Osteocyte (in vitro differentiated cells): ENCODE measurements around the gene USP36. TPM values are rescaled to one million over a fixed set of nuclear protein-coding genes. Genes with fewer than 3 reads are reported as not detected.

Experiments used
- DNase-seq: peaks from one replicate; pipeline ENCODE4 v3.0.0; 2021; ENCODE audit warnings: mixed read lengths; ENCODE audit not compliant: unreplicated experiment; ENCODE audit errors: extremely low spot score
- H3K27ac Mint-ChIP-seq: one replicate; pipeline ENCODE4 v1.8.0; 2021; ENCODE audit warnings: mild to moderate bottlenecking, mixed read lengths; ENCODE audit not compliant: unreplicated experiment
- H3K27me3 Mint-ChIP-seq: one replicate; pipeline ENCODE4 v1.8.0; 2021; ENCODE audit warnings: mixed read lengths; ENCODE audit not compliant: unreplicated experiment
- H3K36me3 Mint-ChIP-seq: one replicate; pipeline ENCODE4 v1.8.0; 2021; ENCODE audit warnings: mixed read lengths; ENCODE audit not compliant: unreplicated experiment
- H3K4me1 Mint-ChIP-seq: one replicate; pipeline ENCODE4 v1.8.0; 2021; ENCODE audit warnings: mixed read lengths; ENCODE audit not compliant: unreplicated experiment
- H3K4me3 Mint-ChIP-seq: one replicate; pipeline ENCODE4 v1.8.0; 2021; ENCODE audit warnings: mild to moderate bottlenecking, moderate library complexity, mixed read lengths; ENCODE audit not compliant: unreplicated experiment
- H3K9me3 Mint-ChIP-seq: one replicate; pipeline ENCODE4 v1.8.0; 2021; ENCODE audit warnings: mixed read lengths; ENCODE audit not compliant: unreplicated experiment
- total RNA-seq: library from RNA; stranded (reverse); gene quantifications from 2 replicates; pipeline ENCODE4 v1.2.1, GENCODE V29; 2021
- TF ChIP-seq, protein P1 (sequence below): fragments of 200-600 bp; sonication (generic); IDR thresholded peaks from 2 replicates; pipeline ENCODE4 v1.5.0; 2021; ENCODE audit warnings: antibody characterized with exemption, mild to moderate bottlenecking, moderate library complexity

USP36 gene
- total RNA-seq, 1 donor from 2014 or later, result 56.2 TPM

GRCh38 chr17:78825696-78826095 lies 14.9 kb downstream of the USP36 start:
- TF ChIP-seq, protein P1, sequence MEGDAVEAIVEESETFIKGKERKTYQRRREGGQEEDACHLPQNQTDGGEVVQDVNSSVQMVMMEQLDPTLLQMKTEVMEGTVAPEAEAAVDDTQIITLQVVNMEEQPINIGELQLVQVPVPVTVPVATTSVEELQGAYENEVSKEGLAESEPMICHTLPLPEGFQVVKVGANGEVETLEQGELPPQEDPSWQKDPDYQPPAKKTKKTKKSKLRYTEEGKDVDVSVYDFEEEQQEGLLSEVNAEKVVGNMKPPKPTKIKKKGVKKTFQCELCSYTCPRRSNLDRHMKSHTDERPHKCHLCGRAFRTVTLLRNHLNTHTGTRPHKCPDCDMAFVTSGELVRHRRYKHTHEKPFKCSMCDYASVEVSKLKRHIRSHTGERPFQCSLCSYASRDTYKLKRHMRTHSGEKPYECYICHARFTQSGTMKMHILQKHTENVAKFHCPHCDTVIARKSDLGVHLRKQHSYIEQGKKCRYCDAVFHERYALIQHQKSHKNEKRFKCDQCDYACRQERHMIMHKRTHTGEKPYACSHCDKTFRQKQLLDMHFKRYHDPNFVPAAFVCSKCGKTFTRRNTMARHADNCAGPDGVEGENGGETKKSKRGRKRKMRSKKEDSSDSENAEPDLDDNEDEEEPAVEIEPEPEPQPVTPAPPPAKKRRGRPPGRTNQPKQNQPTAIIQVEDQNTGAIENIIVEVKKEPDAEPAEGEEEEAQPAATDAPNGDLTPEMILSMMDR, result no peak
- no peak for DNase-seq
- Mint-ChIP-seq H3K36me3 (peaks cover 76% of the 10 kb centered on the region), H3K27ac (no peak overlapping the region), H3K9me3 (no peaks in the 10 kb centered on the region), H3K27me3 (no peaks in the 10 kb centered on the region), H3K4me3 (no peak overlapping the region), H3K4me1 (peaks cover 20% of the 10 kb centered on the region)

DNA sequence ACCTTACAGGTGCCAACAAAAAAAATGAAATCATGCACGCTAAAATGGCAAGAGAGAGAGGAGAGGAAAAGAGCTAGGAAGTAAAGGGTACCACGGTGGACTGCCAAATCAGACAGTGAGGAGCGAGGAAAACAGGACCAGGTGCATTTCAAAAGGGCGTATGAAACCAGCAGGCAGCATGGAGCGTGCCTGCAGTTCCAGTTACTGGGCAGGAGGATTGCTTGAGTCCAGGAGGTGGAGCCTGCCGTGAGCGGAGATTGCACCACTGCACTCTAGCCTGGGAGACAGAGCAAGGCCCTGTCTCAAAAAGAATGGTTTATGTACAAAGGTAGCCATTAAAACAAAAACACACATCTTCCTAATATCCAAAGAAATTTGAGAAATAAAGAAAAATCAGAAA lies 16.4 kb downstream of the USP36 start:
- Mint-ChIP-seq H3K4me3 (no peak overlapping the region), H3K27me3 (no peaks in the 10 kb centered on the region), H3K36me3 (peaks cover 76% of the 10 kb centered on the region), H3K9me3 (no peaks in the 10 kb centered on the region), H3K4me1 (peaks cover 20% of the 10 kb centered on the region), H3K27ac (no peak overlapping the region)
- TF ChIP-seq, protein P1, result no peak
- DNase-seq, result no peak

- Mint-ChIP-seq H3K9me3 (no peaks in the 10 kb centered on the region), H3K4me1 (peaks cover 20% of the 10 kb centered on the region), H3K27me3 (no peaks in the 10 kb centered on the region), H3K27ac (no peak overlapping the region), H3K4me3 (no peak overlapping the region), H3K36me3 (peaks cover 81% of the 10 kb centered on the region)
- TF ChIP-seq, protein P1, result peak; percentile 9
- no peak for DNase-seq
These were observed 17.1 kb downstream of the USP36 start for GRCh38 chr17:78823282-78824046.

- TF ChIP-seq, protein P1, result no peak
- H3K27me3 Mint-ChIP-seq, result no peaks in the 10 kb centered on the region
- peak overlapping the region; percentile 70 for H3K27ac Mint-ChIP-seq
- no peaks in the 10 kb centered on the region for H3K9me3 Mint-ChIP-seq
- no peak for DNase-seq
- no peak overlapping the region for H3K4me3 Mint-ChIP-seq
- peaks cover 20% of the 10 kb centered on the region for H3K4me1 Mint-ChIP-seq
- H3K36me3 Mint-ChIP-seq, result peaks cover 79% of the 10 kb centered on the region
These were observed 18.1 kb downstream of the USP36 start for GRCh38 chr17:78822552-78822951.

GRCh38 chr17:78821961-78822360 lies 18.7 kb downstream of the USP36 start:
- TF ChIP-seq, protein P1, result no peak
- Mint-ChIP-seq H3K4me1 (peaks cover 17% of the 10 kb centered on the region), H3K4me3 (no peak overlapping the region), H3K27me3 (no peaks in the 10 kb centered on the region), H3K27ac (no peak overlapping the region), H3K36me3 (peaks cover 77% of the 10 kb centered on the region), H3K9me3 (no peaks in the 10 kb centered on the region)
- no peak for DNase-seq
